GM21423 (cell line): ENCODE results near the gene EPB42.

Experiments used
- ATAC-seq: cut with Tn5 transposase; IDR thresholded peaks from one replicate; pipeline ENCODE4 v1.9.1; 2021; ENCODE audit warnings: mild to moderate bottlenecking, moderate library complexity; ENCODE audit not compliant: unreplicated experiment

EPB42 gene

DNA sequence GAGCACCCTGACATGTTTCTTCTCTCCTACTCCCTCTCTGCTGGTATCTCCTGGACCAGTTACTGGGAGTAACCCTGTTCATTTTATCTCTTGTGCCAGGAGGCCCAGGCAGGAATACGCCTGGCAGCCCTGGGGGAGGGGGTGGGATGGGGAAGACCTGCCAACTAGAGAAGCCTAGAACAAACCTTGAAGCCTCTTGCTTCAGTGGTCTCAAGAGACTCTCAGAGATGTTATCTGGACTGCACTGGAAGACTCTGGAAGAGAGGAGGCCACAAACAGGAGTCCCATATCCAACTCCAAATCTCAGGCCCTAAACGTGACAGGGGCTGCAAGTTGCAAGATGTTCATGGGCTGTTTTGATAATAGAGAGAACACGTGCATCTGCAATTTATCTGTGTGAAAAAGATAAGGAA, at the start of gene EPB42:
TSS of gene EPB42 (minus strand) at position 28 of the 413 bp plus-strand sequence. CDS start 193 bp downstream, outside the sequence.
- ATAC-seq = no peak

DNA sequence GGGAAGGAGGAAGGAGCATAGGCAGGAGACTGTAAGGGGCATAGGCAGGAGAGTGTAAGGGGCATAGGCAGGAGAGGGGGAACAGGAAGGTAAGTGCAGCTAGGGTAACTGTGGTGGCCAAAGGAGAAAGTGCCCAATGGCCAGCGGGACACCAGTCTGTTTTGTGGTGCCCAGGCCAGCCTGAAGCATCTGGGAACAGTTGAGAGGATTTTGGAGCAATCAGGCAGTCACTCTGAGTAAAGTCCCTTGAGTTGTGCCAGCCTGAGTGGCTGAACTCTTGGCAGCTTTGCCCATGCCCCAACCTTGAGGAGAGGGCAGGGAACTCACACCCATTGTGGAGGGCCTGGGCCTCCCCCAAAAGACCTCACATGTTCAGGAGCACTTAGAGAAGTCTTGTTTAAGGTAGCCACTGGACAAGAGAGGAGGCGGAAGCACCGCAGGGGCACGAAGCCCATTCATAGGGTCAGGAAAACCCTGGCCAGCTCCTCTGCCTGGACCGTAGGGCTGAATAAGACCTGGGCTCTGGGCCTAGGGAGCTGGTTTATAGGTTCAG, 49.4 kb upstream of the EPB42 start:
- ATAC-seq = no peak

DNA sequence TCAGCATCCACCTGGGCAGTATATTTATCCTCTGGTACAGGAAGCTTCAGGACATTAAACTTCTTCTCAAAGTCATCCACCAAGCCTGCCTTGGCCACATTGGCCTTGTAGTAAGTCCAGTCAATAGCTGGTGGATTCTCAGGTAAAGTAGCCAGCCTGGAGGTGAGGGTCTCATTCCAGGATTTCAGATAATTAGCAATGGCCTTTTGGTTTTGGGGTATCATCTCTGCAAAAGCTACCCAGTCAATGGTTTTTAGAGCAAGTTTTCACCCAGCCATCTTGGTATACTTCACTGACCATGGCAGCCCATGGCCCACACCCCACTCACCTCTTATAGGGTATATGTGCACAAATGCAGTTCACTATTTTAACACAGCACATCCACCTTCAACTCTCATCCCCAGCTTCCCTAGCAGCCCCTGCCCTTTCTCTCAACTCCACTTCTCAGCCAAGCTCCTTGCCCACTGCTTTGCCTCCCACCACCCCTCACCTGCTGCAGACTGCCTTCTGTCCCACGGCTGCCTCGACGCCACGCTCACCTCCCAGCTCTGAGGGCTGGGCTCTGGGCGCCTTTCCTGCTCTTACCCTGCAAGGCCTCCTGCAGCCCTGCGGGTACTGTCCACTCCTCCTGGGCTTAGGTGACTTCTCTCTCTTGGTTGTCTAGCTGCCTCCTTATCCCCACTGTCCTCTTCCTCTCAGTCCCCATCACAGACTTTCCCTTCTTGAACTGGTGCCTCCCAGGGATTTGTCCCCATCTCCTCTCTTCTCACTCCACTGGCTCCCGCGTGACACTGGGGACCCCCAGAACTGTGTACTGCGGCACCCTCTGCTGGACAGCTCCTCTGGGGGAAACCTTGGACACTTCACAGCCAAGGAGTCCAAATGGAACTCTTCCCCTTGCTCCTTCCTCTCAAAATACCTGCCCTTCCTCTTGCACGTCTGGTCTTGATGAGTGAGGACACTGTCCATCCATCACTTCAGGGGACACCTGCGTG, 47.6 kb upstream of the EPB42 start:
- ATAC-seq = no peak

DNA sequence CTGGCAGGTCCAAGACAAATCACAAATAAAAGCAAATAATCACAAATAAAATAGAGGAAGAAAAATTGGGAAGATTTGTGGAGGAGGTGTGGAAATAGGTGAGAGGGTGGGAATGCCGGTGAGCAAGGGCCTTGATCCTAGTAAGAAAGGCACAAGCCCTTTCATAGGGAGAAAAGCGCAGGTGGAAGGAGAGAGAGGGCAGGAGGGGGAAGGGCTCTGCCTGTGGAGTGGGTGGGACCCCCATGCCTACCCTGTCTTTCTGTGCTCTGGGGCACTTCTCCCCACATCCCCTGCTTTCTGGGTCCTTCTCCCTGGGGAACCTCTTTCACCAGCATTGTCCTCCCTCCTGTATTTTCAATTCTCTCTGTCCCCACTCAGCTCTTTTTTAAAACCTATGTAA, 46.6 kb upstream of the EPB42 start:
- no peak for ATAC-seq

DNA sequence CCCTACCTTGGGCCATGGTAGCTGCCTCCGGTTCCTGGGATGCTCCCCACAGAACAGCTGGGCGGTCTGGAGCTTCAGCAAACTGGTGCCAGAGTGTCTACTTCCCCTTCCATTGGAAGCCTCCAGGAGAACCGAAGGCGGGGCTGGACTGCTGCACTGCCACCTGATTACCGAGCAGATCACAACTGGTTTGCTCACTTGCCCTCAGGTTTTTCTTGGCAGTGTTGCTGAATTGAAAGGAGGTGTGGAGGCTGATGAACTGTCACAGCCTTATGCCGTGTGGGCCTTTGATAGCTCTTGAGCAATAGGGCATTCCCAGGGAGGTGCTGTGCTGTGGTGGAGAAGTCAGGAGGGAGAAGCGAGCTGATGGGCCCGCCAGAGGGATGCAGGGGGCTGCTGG, 46.0 kb upstream of the EPB42 start, which contains the start of gene TGM5:
TSS of gene TGM5 (minus strand) at position 95 of the 400 bp plus-strand sequence. CDS start at position 16, 79 bp downstream.
- no peak for ATAC-seq

DNA sequence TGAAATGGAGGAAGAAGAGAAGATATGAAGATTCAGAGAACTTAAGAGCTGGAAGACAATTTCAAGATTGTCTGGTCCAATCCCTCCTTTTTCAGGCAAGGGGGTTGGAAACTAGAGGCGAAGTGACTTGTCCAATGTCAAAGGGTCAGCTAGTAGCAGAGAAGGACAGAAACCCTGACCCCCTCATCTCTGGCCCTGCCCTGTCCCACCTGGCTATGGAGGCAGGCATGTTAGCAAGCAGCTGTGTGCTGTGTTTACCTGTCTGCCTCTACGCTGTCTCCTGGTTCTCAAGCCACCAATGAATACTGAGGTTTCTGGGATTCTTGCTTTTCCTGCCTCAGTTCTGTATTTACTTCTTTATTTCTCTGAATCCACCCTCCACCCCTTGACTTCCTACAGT, 45.6 kb upstream of the EPB42 start:
- ATAC-seq = no peak

DNA sequence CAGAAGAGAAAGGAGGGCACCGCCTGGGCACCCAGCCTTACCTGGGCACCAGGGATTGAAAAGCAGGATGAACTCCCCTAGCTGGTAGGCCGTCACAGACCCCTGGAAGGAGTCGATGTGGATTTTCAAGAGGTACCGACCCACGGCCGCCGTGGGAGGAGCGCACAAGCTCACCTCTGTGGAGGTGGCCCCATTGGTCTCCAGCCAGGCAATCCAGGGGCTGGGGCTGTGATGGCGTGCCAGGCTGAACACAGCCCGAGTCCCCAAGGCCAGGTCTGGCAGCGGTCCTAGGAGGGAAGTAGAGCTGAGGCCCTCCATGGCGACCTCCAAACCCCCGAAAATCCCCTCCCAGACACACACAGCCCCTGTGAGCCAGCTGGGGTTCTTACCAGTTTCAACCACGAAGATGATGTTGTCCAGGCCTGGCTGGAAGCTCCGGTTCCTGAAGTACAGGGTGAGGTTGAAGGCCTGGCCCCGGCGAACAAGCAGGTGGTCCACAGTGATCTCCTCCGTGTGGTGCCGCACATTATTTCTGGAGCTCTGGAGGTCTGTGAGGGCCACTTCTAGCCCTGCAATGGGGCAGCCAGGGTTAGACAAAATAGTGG, 39.3 kb upstream of the EPB42 start:
- ATAC-seq = no peak

DNA sequence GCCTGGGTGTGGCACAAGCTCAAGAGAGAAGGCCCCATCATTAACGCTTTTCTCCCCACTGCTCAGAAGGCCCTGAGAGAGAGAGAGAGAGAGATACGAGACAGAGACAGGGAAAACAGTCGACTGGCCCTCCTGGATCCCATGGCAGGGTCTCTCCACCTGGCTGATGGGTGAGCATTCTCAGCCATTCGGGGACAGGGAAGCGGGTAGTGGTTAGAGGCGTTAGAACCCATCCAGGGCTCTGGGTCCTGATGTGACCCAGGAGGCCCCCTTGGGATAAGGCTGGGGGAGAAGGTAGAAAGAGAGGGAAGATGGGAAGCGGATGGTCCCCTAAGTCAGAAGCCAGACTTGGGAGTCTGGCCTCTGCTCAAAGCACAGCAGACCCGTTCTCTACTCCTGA, 38.0 kb upstream of the EPB42 start:
- ATAC-seq = no peak

DNA sequence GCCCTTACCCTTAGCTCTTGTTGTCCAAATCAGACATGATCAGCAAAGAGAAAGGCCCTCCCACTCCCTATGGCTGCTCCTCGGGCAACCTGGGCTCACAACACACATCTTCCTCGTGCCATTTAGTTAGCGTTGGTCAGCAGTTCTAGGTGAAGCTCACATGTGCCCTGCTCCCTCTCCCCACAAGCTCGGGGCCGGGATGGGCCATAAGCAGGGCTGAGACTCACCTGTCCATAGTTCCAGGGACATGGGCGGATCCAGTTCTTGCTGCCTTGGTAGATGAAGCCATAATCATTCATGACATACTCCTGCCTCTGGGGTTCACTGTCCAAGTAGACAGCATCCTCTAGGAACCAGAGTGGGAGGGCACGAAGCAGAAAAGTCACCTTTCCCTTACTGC, 35.5 kb upstream of the EPB42 start:
- no peak for ATAC-seq

DNA sequence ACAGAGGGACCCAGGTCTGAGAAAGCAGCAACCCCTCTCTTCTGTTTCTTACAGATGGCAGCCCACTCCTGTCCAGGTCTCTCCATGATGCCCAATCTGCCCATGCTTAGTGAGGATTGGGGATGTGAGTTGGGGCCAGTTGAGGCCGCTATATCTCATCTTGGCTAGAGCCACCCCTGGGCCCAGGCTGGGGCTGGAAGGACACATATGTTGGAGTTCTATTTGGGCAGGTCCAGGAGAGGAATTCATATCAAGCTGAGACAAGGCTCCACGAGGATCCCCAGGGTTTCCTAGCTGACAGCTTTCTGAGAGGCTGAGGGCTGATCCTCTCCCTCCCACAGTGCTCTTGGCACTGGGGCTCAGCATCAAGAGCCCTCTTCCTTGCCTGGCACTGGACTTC, 34.6 kb upstream of the EPB42 start:
- no peak for ATAC-seq

DNA sequence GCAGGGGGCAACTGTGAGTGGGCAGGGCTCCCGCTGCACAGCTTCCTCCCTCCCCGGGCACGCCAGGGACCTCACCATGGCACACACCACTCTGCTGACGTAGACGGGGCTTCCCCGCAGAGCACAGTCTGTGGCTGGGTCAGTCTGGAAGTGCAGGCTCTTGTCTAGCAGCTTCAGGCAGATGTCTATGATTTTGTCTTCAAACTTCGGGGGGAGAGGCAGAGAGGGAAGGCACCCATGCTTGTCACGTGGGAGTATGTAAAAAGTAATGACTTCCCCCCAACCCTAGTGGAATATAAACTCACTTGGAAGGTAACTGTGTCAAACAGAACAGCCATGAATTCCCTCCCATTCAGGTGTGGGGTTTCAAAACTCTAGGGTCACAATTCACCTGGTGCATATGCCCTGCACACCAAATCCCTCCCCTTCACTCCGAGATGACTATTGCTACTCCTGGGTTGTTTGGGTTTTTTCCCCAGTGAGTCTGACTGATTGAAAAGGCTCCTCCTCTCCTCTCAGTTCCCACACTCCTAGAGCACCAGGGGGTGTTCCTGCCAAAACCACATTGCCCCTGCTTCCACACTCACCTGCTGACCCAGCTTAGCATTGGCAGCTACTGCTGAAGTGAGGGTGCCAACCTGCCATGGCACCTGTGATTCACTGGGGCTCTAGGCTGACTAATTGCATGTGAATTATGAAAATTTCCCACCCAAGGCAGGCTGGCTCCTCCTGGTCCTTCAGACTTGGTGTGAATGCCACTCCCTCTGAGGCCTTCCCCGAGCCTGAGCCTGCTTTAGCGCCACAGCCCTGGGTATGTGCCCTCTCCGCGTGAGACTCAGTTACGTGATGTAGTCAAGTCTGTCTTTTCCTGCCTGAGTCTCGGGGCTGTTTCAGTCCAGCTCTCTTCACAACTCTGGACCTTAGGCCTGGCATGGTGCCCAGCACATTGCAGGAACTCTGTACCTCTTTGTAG, 32.9 kb upstream of the EPB42 start:
- ATAC-seq = peak; percentile 47

DNA sequence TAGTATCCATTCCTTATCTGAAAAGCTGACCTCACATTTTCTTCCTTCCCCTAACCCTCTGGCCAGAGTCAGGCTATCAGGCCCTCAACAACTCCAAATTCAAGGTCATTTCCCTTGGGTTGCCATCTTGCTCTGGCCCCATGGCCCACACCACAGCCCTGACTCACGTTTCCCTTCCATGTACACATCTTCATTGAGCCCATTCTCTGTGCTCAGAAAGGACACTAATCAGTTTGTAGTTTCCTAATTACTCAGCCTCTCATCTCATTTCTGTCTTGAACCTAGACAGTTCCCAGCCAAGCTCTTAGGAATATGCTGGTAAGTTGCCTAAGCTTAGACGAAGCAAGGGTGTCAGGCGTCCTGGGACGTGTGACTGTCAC, 31.0 kb upstream of the EPB42 start:
- no peak for ATAC-seq

DNA sequence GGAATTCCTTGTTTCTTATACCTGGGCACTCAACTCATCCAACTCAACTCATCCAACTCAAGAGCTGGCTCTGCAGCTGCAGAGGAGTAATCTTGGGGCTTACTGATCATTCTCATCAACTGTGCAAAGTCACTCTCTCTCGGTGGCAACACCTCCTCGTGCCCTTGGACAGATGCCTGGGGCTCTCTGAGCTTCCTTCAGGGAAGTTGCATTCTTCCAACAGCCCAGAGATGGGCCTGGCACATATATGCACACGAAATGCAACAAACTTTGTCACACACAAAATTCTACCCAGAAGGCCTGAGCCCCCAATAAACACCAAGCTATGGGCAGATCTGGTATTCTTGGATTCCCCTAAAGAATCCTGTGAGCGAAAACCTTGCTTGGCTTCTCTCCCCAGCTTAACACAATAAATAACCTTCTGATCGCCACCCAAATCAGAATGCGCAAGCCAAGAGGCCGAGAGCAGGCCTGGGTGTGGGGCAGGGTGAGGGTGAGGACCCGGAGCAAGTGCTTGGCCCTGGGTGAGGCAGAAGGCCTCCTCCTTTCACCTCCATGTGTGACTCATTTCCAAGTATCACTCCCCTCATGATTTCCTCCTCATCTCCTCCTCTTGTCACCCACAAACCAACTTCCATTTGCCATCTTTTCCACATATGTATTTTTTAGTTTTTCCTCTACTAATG, 30.5 kb upstream of the EPB42 start:
- ATAC-seq = no peak

DNA sequence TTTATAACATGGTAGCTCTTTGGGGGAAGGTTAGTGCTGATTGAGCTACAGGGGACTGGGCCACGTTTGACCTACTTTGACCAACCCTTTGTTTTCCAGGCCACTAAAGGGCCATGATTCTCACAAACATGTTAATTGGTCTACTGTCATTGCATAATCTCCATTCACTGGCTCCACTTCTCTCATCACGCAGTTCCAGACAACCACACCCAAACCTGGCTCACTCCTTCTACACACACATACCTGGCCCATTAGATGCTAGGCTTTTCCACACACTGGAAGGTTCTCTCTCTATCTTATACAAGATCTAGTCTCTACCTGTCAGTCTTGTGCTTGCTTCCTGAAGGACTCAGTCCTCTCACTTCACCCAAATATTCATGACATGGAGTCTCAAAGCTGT, 30.0 kb upstream of the EPB42 start:
- ATAC-seq = no peak

DNA sequence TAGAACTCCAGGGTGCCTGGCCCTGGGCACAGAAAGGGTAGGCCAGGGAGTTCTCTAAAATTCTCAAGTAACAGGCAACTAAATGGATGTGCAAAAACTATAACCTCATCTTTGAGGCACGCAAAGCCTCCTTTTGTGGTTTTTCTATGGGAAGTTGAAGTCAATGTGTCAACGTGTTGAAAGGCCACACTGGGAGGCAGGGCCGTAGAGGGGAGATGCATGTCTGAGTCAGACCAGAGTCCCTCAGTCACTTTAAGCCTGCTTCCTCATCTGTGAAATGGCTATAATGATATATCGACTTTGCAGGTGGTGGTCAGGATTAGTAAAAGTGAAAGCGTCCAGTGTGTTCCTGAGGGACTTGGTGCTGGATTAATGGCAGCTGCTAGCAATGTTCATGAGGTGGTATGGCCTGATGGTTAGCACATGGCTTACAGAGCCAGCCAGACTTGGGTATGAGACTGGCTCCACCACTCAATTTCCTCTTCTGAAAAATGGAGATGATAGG, 28.9 kb upstream of the EPB42 start:
- ATAC-seq = peak; percentile 45

DNA sequence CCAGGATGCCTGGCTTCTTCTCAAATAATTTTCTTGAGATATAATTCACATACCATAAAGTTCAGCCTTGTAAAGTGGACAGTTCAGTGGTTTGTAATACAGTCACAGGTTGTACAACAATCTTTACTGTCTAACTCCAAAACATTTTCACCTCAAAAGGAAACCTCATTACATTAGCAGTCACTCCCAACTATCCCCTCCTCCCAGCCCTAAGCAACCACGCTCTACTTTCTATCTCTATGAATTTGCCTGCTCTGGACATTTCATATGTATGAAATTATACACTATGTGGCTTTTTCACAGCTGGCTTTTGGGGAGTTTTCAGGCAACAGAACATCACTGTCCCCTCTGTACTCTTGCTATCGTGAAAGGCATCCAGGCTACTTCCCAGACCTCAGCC, 28.4 kb upstream of the EPB42 start:
- ATAC-seq = peak; percentile 3

DNA sequence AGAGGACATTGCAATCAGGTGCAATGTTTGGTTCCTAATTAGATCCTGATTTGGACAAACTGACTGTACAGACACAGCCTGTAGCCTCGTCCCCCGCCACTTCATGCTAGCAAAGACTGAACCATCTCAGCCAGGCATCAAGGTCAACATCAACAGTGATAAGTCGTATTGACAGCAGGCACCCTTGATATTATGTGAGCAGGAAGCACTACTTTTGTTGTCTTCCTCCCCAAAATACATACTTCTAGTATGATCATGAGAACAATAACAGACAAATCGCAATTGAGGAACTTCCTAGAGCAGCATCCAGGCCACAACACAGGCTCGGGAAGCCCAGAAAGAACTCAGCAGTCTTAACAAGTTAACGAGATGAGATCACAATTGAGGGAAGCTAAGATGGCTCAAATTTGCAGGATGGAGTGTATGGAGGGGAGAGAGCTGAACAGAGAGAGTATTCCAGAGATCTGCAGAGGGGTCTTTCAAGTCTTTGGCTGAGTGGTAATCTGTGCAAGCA, 25.5 kb upstream of the EPB42 start:
- no peak for ATAC-seq

DNA sequence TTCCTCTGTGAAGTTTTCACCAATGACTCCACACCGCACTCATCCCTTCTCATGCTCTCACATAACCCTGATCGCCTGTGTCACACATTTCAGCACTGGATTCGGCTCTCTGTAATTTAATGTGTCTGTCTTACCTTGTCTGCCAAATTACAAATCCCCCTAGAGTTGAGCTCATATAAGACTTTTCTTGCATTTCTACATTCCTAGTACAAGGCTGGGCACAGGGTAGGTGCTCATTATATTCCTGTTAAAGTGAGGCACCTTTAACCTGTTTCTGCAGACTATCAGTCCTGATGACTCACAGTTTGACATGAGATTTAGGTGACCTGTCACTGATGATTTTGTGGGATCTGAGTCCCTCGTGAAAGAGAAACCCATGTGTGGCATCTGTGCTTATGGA, 23.3 kb upstream of the EPB42 start:
- no peak for ATAC-seq

DNA sequence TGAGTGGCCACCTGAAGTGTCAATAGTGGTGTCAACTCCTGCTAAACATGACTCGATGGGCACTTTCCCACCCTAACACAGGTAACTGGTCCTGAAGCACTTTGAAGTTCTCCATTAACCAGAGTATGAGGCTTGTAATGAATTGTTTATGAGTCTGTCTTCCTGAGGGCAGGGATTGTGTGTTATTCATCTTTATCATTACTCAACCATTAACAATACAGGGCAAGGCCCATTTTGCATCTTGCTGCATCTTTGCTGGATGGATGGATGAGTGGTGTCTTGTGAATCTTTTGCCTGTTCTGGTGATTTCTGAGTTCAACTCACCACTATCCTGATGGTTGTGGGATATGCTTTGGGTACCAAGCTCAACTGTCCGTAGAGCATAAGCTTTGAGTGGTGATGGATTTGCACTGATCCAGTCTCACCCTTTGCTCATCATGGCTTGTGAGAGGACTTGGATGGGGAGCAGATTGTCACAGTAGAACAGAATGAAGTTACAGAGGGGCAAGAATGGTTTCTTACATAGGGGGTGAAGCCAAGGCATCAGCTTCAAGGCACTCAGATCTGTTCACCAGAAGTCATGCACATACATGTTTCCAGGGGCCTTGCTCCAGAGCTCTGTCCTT, 22.3 kb upstream of the EPB42 start:
- no peak for ATAC-seq
